Chondrocyte (in vitro differentiated cells): ENCODE measurements around the gene TMEM135. TPM values are rescaled to one million over a fixed set of nuclear protein-coding genes. Genes with fewer than 3 reads are reported as not detected.

Experiments
- DNase-seq: peaks from one replicate; pipeline ENCODE4 v3.0.0; 2021; ENCODE audit warnings: mixed read lengths, low spot score
- H3K27ac Mint-ChIP-seq: one replicate; pipeline ENCODE4 v1.8.0; 2021; ENCODE audit warnings: mild to moderate bottlenecking, moderate library complexity, mixed read lengths; ENCODE audit not compliant: unreplicated experiment
- H3K27me3 Mint-ChIP-seq: 2 replicates; pipeline ENCODE4 v1.8.0; 2021; ENCODE audit warnings: low read depth, mixed read lengths
- H3K36me3 Mint-ChIP-seq: 2 replicates; pipeline ENCODE4 v1.8.0; 2021; ENCODE audit warnings: low read depth, mixed read lengths
- H3K4me1 Mint-ChIP-seq: 2 replicates; pipeline ENCODE4 v1.8.0; 2021; ENCODE audit warnings: low read depth, mild to moderate bottlenecking, mixed read lengths
- H3K4me3 Mint-ChIP-seq: one replicate; pipeline ENCODE4 v1.8.0; 2021; ENCODE audit warnings: mild to moderate bottlenecking, moderate library complexity, mixed read lengths; ENCODE audit not compliant: unreplicated experiment
- H3K9me3 Mint-ChIP-seq: 2 replicates; pipeline ENCODE4 v1.8.0; 2021; ENCODE audit warnings: low read depth, mixed read lengths
- total RNA-seq: library from RNA; stranded (reverse); gene quantifications from 3 replicates; pipeline ENCODE4 v1.2.1, GENCODE V29; 2021
- TF ChIP-seq, protein P1 (sequence below): fragments of 200-600 bp; sonication (generic); IDR thresholded peaks from 2 replicates; pipeline ENCODE4 v1.5.0; 2021; ENCODE audit warnings: antibody characterized with exemption, mild to moderate bottlenecking, moderate library complexity

The TMEM135 gene
- total RNA-seq, 1 donor from 2014 or later: 13.3 TPM

DNA sequence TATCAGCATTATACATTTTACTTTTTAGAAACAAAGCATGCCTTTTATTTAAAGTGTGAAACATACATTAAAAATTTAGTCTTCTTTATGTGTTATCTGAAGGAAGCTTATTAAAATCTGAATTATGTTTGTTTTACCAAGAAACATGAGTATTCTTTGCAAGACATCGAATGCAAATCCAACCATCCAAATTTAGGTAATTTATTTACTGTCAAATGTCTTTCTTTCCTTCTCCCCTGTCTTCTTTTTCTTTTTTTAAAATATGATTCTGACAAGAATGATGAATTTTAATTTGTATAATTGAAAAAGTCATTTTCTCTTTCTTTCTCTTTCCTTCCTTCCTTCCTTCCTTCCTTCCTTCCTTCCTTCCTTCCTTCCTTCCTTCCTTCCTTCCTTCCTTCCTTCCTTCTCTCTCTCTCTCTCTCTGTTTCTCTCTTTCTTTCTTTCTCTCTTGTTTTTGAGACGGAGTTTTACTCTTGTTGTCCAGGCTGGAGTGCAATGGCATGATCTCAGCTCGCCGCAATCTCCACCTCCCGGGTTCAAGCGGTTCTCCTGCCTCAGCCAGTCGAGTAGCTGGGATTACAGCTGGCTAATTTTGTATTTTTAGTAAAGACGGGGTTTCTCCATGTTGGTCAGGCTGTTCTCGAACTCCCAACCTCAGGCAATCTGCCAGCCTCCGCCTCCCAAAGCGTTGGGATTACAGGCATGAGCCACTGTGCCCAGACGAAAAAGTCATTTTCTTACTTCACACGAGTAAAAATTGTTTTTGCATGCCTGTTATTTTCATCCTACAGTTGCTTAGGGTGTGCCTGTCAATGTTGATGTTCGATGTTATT, 157.5 kb downstream of the TMEM135 start:
- H3K27ac Mint-ChIP-seq: no peak overlapping the region

DNA sequence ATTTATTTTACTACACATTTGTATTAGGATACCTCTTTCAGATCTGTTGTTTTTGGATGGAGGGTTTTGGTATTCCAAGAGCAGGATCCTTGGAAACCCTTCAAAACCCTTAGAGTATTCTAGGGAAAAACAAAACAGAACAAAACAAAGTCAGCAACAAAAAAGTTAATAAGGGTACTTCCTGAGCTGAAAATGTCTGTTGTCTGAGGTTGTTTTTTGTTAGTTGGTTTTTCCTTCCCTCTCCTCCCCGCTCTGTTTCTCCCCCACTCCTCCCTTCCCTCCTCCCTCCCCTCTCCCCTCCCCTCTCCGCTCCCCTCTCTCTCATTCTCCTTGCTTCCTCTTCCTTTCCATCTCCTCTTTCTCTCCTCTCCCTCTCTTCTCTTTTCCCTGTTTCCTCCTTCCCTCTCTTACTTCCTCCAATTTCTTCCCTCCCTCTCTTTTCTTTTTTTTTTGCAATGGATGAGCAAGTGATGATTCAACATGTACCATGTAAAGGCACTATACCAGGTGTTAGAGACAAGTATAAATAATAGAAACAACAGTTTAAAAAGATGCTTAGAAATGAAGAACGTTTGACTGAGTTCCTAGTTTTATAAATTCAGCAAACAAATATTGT, 160.6 kb downstream of the TMEM135 start:
- H3K36me3 Mint-ChIP-seq: no peaks in the 10 kb centered on the region
- H3K4me1 Mint-ChIP-seq: peaks cover 5% of the 10 kb centered on the region
- peak overlapping the region; percentile 25 for H3K27ac Mint-ChIP-seq
- no peaks in the 10 kb centered on the region for H3K9me3 Mint-ChIP-seq
- DNase-seq: no peak
- TF ChIP-seq, protein P1, sequence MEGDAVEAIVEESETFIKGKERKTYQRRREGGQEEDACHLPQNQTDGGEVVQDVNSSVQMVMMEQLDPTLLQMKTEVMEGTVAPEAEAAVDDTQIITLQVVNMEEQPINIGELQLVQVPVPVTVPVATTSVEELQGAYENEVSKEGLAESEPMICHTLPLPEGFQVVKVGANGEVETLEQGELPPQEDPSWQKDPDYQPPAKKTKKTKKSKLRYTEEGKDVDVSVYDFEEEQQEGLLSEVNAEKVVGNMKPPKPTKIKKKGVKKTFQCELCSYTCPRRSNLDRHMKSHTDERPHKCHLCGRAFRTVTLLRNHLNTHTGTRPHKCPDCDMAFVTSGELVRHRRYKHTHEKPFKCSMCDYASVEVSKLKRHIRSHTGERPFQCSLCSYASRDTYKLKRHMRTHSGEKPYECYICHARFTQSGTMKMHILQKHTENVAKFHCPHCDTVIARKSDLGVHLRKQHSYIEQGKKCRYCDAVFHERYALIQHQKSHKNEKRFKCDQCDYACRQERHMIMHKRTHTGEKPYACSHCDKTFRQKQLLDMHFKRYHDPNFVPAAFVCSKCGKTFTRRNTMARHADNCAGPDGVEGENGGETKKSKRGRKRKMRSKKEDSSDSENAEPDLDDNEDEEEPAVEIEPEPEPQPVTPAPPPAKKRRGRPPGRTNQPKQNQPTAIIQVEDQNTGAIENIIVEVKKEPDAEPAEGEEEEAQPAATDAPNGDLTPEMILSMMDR: no peak
- no peaks in the 10 kb centered on the region for H3K27me3 Mint-ChIP-seq
- no peak overlapping the region for H3K4me3 Mint-ChIP-seq

More for the DNA sequence above, 157.5 kb downstream of the TMEM135 start:
- H3K27me3 Mint-ChIP-seq: no peaks in the 10 kb centered on the region
- H3K36me3 Mint-ChIP-seq: no peaks in the 10 kb centered on the region
- peaks cover 5% of the 10 kb centered on the region for H3K4me1 Mint-ChIP-seq
- TF ChIP-seq, protein P1: no peak
- H3K9me3 Mint-ChIP-seq: no peaks in the 10 kb centered on the region
- no peak overlapping the region for H3K4me3 Mint-ChIP-seq
- DNase-seq: no peak

DNA sequence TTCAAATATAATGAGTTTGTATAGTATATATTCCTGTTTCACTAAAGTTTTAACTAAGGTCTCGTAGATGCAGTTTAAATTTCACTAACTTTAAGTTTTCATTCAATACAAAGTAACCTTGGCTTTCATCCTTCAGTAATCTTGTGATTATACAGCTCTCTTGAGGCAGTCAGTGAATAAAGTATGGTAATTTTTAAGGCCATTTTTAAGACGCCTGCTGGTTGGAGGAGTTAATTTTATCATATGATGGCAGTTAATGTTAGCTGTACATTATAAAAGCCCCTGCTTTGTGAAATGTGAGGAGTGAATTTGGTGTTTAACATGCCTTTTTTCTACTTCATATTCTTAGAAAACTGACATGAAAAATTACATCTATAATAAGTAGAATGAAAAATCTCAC, 163.6 kb downstream of the TMEM135 start:
- TF ChIP-seq, protein P1: no peak
- no peak overlapping the region for H3K4me3 Mint-ChIP-seq
- H3K9me3 Mint-ChIP-seq: peaks cover 5% of the 10 kb centered on the region
- no peaks in the 10 kb centered on the region for H3K36me3 Mint-ChIP-seq
- no peak overlapping the region for H3K27ac Mint-ChIP-seq
- no peak for DNase-seq
- H3K27me3 Mint-ChIP-seq: no peaks in the 10 kb centered on the region
- H3K4me1 Mint-ChIP-seq: peaks cover 3% of the 10 kb centered on the region

DNA sequence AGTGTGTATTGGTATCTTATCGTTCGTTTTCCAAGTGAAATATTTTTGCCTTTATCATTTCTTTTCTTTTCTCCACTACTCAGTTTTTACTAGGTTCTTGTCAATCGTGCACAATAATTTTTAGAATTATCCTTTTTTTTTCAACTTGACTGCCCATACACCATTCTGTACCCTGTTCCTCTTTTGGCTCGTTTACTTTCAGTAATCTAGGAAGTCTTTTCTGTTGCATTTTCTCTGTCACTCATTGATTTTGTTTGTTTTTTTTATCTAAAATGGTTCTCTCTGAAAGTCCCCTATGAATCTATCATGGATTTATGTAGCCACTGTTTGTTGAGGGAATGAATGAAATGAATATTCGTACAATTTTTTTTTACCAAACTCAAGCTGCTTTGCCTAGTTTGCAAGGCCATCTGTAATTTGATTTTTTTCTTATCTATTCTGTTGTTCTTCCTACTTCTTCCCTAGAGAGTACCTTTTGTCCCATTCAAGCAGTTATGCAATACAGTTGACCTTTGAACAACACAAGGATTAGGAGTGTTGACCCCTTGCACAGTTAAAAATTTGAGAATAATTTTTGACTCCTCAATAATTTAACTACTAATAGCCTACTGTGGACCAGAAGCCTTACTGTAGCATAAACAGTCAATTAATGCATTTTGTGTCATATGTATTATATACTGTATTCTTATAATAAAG, 166.3 kb downstream of the TMEM135 start:
- TF ChIP-seq, protein P1: no peak
- no peaks in the 10 kb centered on the region for H3K4me1 Mint-ChIP-seq
- H3K27ac Mint-ChIP-seq: no peak overlapping the region
- H3K4me3 Mint-ChIP-seq: no peak overlapping the region
- H3K27me3 Mint-ChIP-seq: no peaks in the 10 kb centered on the region
- peaks cover 13% of the 10 kb centered on the region for H3K9me3 Mint-ChIP-seq
- no peak for DNase-seq
- H3K36me3 Mint-ChIP-seq: no peaks in the 10 kb centered on the region

DNA sequence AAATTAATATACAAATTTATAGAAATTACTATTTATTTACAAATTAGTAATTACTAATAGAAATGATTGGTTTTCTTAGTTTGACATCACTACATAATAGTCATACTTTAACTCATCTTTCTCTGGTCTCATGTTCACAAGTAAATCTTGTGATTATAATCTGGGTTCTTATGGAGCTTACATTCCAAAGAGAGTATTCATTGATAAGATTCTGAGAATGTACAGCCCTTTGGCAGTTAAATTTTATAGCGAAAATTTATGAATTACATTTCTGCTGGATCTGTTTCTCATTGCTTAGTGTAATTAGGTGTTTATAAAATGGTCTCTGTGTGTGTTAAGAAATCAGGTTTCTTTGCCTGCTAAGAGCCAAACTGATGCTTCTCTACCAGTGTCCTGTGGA, 175.2 kb downstream of the TMEM135 start:
- TF ChIP-seq, protein P1: no peak
- DNase-seq: no peak
- H3K4me3 Mint-ChIP-seq: no peak overlapping the region
- H3K27ac Mint-ChIP-seq: no peak overlapping the region
- H3K27me3 Mint-ChIP-seq: no peaks in the 10 kb centered on the region
- no peaks in the 10 kb centered on the region for H3K36me3 Mint-ChIP-seq
- H3K4me1 Mint-ChIP-seq: no peaks in the 10 kb centered on the region
- peaks cover 13% of the 10 kb centered on the region for H3K9me3 Mint-ChIP-seq
